Measurements from ENCODE around the gene FBXL13. TPM values are rescaled to one million over a fixed set of nuclear protein-coding genes. Genes with fewer than 3 reads are reported as not detected.

FBXL13 gene
- total RNA-seq, 2 donors from 2014 or later, result 1.6 to 1.7 TPM

DNA sequence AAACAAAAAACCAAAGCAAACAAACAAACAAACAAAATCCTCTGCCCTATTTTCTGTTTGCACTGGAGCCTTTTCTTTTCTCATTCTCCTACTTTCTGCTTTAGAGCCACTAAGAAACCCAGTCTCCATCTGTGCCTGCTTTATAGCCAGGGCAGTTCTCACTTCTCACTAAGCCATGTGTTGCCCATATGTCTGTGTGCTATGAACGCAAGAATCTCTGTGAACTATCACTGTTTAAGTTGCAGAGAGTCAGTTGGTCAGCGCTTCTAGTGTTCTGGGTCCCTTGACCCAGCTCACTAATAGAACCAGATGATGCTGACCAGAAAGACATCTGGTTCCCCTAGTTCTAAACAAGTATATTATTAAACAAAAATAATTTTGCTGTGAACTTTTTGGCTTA, 244.4 kb downstream of the FBXL13 start:
- Histone ChIP-seq H3K27ac (no peak overlapping the region), H3K4me1 (no peaks in the 10 kb centered on the region), H3K27me3 (no peaks in the 10 kb centered on the region), H3K9me3 (no peaks in the 10 kb centered on the region), H3K4me3 (no peak overlapping the region), H3K36me3 (peaks cover 14% of the 10 kb centered on the region)
- TF ChIP-seq, protein P1, sequence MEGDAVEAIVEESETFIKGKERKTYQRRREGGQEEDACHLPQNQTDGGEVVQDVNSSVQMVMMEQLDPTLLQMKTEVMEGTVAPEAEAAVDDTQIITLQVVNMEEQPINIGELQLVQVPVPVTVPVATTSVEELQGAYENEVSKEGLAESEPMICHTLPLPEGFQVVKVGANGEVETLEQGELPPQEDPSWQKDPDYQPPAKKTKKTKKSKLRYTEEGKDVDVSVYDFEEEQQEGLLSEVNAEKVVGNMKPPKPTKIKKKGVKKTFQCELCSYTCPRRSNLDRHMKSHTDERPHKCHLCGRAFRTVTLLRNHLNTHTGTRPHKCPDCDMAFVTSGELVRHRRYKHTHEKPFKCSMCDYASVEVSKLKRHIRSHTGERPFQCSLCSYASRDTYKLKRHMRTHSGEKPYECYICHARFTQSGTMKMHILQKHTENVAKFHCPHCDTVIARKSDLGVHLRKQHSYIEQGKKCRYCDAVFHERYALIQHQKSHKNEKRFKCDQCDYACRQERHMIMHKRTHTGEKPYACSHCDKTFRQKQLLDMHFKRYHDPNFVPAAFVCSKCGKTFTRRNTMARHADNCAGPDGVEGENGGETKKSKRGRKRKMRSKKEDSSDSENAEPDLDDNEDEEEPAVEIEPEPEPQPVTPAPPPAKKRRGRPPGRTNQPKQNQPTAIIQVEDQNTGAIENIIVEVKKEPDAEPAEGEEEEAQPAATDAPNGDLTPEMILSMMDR (IDR thresholded peaks at IDR 0.05), result no peak
- DNase-seq (ENCODE audit: low spot score), result no peak

DNA sequence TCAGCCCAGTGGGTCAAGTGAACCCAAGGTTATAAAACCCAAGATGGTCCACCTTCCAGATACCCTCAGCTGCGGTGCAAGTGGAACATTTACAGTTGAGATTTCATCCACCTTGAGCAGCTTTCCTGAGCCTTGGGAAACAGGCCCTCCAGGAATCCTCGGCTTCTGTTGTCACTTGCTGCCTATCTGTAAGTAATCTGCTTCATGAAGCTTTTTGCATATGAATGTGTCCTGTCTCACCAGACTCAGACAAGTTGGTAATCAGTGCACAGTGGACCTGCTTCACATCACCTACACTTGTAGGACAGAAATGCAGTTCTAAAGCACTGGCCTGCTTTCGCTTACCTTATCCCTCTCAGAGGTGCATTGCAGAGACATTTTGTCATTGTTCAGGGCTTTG, 245.5 kb downstream of the FBXL13 start:
- no peak for DNase-seq (ENCODE audit: low spot score)

DNA sequence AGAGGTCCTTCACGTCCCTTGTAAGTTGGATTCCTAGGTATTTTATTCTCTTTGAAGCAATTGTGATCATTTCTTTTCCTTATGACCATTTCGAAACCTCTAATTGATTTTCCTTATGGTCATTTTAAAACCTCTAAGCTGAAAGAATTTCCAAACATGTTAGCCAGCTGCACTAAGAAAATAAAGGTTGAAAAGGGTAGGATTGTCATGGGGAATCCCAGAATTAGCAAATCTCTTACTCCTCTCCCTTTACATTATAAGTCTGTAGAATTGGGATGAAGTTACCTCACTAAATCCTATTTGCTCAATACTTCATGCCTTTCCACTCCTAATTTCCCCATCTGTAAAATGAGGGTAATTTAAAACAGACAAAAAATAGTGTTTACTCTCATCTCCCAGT, 246.3 kb downstream of the FBXL13 start:
- TF ChIP-seq, protein P1 (IDR thresholded peaks at IDR 0.05), result no peak
- Histone ChIP-seq H3K36me3 (peaks cover 14% of the 10 kb centered on the region), H3K9me3 (no peaks in the 10 kb centered on the region), H3K4me1 (no peaks in the 10 kb centered on the region), H3K27me3 (no peaks in the 10 kb centered on the region), H3K27ac (no peak overlapping the region), H3K4me3 (no peak overlapping the region)
- no peak for DNase-seq (ENCODE audit: low spot score)

More for the DNA sequence above, 245.5 kb downstream of the FBXL13 start:
- TF ChIP-seq, protein P1 (IDR thresholded peaks at IDR 0.05), result no peak
- Histone ChIP-seq H3K4me1 (no peaks in the 10 kb centered on the region), H3K27ac (no peak overlapping the region), H3K36me3 (peaks cover 14% of the 10 kb centered on the region), H3K4me3 (no peak overlapping the region), H3K27me3 (no peaks in the 10 kb centered on the region), H3K9me3 (no peaks in the 10 kb centered on the region)

DNA sequence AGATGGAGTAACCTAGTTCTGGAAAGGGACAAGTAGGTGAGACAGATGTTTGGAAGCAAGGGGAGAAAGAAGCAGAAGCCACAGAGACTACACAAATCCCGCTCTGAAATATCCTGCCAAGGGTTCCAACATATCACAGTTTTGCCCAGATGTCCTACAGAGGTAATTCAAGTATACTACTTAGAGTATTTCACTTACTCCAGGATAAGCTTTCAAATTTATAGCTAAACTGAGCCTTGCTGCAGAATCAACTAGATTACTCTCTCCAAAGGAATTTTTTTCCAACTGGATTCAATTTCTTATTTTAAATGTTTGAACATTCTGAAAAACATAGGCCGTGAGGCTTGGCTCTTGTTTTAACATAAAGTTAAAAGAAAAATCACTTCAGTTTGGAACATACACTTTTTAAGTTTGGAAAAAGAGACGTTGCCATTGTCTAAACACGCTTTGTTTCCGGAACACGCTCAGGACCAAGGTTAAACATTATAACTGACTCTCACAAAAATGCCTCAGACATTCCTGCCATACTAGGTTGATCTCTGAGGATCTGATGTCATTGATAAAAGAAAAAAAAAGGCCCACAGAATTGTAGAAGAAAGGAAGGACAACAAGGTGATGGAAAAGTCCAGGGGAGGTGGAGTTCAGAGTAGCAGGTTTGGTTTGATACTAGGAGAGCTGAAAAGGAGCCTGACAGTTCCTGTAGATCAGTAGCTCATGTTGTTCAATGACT, 251.0 kb downstream of the FBXL13 start:
- TF ChIP-seq, protein P1 (IDR thresholded peaks at IDR 0.05), result no peak
- Histone ChIP-seq H3K9me3 (no peaks in the 10 kb centered on the region), H3K36me3 (peaks cover 7% of the 10 kb centered on the region), H3K4me1 (no peaks in the 10 kb centered on the region), H3K4me3 (no peak overlapping the region), H3K27ac (no peak overlapping the region), H3K27me3 (no peaks in the 10 kb centered on the region)
- no peak for DNase-seq (ENCODE audit: low spot score)

DNA sequence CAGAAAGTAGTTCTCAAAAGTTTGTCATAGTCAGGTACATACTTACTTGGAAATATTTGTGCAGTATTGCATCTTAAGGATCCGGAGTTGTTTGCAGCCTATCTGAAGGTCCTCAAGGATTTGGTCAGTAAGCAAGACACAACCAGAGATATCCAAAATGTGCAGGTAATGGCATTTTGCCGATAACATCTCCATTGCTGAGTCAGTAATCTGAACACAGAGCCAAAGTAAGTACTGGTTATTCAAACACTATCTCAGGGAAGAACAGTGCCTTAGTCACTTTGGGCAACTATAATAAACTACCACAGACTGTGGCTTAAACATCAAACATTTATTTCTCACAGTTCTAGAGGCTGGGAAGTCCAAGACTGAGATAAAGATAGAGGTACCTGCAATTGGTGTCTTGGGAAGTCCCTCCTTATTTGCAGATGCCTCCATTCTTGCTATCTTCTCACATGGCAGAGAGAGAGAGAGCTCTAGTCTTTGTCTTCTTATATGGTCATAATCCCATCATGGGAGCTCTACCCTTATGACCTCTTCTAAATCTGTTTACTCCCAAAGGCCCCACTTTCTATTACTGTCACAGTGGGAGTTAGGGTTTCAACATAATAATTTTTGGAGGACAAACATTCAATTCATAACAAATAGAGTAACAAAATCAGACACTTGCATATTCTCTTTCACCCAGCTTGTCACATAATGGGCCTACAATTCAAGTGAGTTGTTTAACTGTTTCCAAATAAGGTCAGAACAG, 252.4 kb downstream of the FBXL13 start:
- no peaks in the 10 kb centered on the region for H3K4me1 ChIP-seq
- DNase-seq (ENCODE audit: low spot score), result no peak
- TF ChIP-seq, protein P1 (IDR thresholded peaks at IDR 0.05), result no peak
- no peak overlapping the region for H3K4me3 ChIP-seq
- no peaks in the 10 kb centered on the region for H3K27me3 ChIP-seq
- H3K9me3 ChIP-seq, result no peaks in the 10 kb centered on the region
- peaks cover 2% of the 10 kb centered on the region for H3K36me3 ChIP-seq
- H3K27ac ChIP-seq, result no peak overlapping the region

Data from right atrium auricular region (tissue), 2 donors.